Fibroblast of mammary gland (primary cell): Measurements from ENCODE around the gene STAT1.

Experiments used
- DNase-seq: peaks from one replicate; pipeline ENCODE4 v3.0.0-alpha.2; 2010; ENCODE audit warnings: low read depth
- H3K4me3 ChIP-seq: 2 replicates; pipeline ENCODE4 v1.5.1; 2011; ENCODE audit warnings: low read depth, mild to moderate bottlenecking, low read length, moderate library complexity; ENCODE audit not compliant: control insufficient read depth
- CTCF ChIP-seq: conservative IDR thresholded peaks from 2 replicates; pipeline ENCODE4 v1.5.1; 2011; ENCODE audit warnings: low read depth, low read length, inconsistent platforms; ENCODE audit not compliant: control insufficient read depth, insufficient read depth

Gene STAT1

GRCh38 chr2:190953257-190953656 is 60.7 kb downstream of the STAT1 start:
- H3K4me3 ChIP-seq = no peak overlapping the region
- TF ChIP-seq CTCF = no peak
- no peak for DNase-seq

- TF ChIP-seq CTCF = no peak
- H3K4me3 ChIP-seq = no peak overlapping the region
- no peak for DNase-seq
Measured at GRCh38 chr2:190950566-190950991, 63.4 kb downstream of the STAT1 start.

- H3K4me3 ChIP-seq = no peak overlapping the region
- TF ChIP-seq CTCF = no peak
- no peak for DNase-seq
Measured at GRCh38 chr2:190948671-190949070, 65.3 kb downstream of the STAT1 start.

- DNase-seq = peak; percentile 60
Measured at GRCh38 chr2:190947711-190948251, 66.2 kb downstream of the STAT1 start.

GRCh38 chr2:190947141-190947540 is 66.8 kb downstream of the STAT1 start:
- no peak overlapping the region for H3K4me3 ChIP-seq
- no peak for DNase-seq
- no peak for TF ChIP-seq CTCF

More at GRCh38 chr2:190947711-190948251, 66.2 kb downstream of the STAT1 start:
- no peak overlapping the region for H3K4me3 ChIP-seq
- TF ChIP-seq CTCF = peak; percentile 5

GRCh38 chr2:190943706-190944105 is 70.3 kb downstream of the STAT1 start:
- DNase-seq = no peak
- no peak for TF ChIP-seq CTCF
- H3K4me3 ChIP-seq = no peak overlapping the region

- TF ChIP-seq CTCF = no peak
- H3K4me3 ChIP-seq = no peak overlapping the region
- DNase-seq = no peak
Measured at GRCh38 chr2:190942697-190943096, 71.3 kb downstream of the STAT1 start.
